ENCODE measurements around the gene BHLHE41. TPM values are rescaled to one million over a fixed set of nuclear protein-coding genes. Genes with fewer than 3 reads are reported as not detected.
A peak's percentile ranks its signal among the peaks of the same experiment; 100 is the strongest.

BHLHE41 gene
- total and polyA plus RNA-seq, 8 donors: 3.8 to 29.4 (median 10.9) TPM

- ATAC-seq (no peak), DNase-seq (no peak), FAIRE-seq (no peak)
- Histone ChIP-seq H3K27me3 (no peaks in the 10 kb centered on the region), H3K4me3 (no peak overlapping the region), H3K4me1 (peaks cover 6 to 7% (median 6%) of the 10 kb centered on the region in 3 donors), H3K27ac (no peak overlapping the region), H3K9me3 (no peaks in the 10 kb centered on the region), H3K36me3 (no peaks in the 10 kb centered on the region)
- 65 to 69% methylated on average over 4 of the region's 4 CpGs for WGBS, 2 donors
- TF ChIP-seq CTCF (IDR thresholded peaks at IDR 0.05): no peak
- intact Hi-C loops (cut with DNase I): no loop called here
Measured at GRCh38 chr12:26106347-26106746, 18.5 kb downstream of the BHLHE41 start.

- TF ChIP-seq CTCF (IDR thresholded peaks at IDR 0.05): no peak
Measured at GRCh38 chr12:26102953-26103352, 21.9 kb downstream of the BHLHE41 start.

GRCh38 chr12:26101763-26102162 is 23.1 kb downstream of the BHLHE41 start:
- WGBS, 2 donors: 32 to 34% methylated on average over 4 of the region's 4 CpGs
- no peaks in the 10 kb centered on the region for H3K9me3 ChIP-seq
- no peak for TF ChIP-seq CTCF (IDR thresholded peaks at IDR 0.05)
- H3K4me3 ChIP-seq: no peak overlapping the region
- H3K27me3 ChIP-seq: no peaks in the 10 kb centered on the region
- no peak for FAIRE-seq
- H3K4me1 ChIP-seq: peaks cover 9 to 12% (median 9%) of the 10 kb centered on the region in 3 donors
- no peak for ATAC-seq
- intact Hi-C loops (cut with DNase I): no loop called here
- no peak for DNase-seq
- H3K27ac ChIP-seq: peak overlapping the region in 3 of 4 donors; percentile 6 to 68 (median 60)
- H3K36me3 ChIP-seq: no peaks in the 10 kb centered on the region

More at GRCh38 chr12:26102953-26103352, 21.9 kb downstream of the BHLHE41 start:
- no peak for ATAC-seq
- intact Hi-C loops (cut with DNase I): no loop called here
- FAIRE-seq: no peak
- H3K27me3 ChIP-seq: no peaks in the 10 kb centered on the region
- no peaks in the 10 kb centered on the region for H3K9me3 ChIP-seq
- no peak overlapping the region for H3K27ac ChIP-seq
- H3K4me1 ChIP-seq: peaks cover 9 to 12% (median 9%) of the 10 kb centered on the region in 3 donors
- no peaks in the 10 kb centered on the region for H3K36me3 ChIP-seq
- no peak for DNase-seq
- WGBS, 2 donors: 83 to 90% methylated on average over 5 of the region's 5 CpGs
- H3K4me3 ChIP-seq: no peak overlapping the region

- peaks cover 9 to 12% (median 9%) of the 10 kb centered on the region in 3 donors for H3K4me1 ChIP-seq
- no peaks in the 10 kb centered on the region for H3K9me3 ChIP-seq
- DNase-seq (peak in 3 of 6 donors; percentile 73 to 77 (median 74)), ATAC-seq (peak; percentile 84 to 92 (median 88)), FAIRE-seq (no peak)
- no peak for TF ChIP-seq CTCF (IDR thresholded peaks at IDR 0.05)
- intact Hi-C loops (cut with DNase I): no loop called here
- WGBS, 2 donors: 4 to 11% methylated on average over 3 of the region's 3 CpGs
- H3K4me3 ChIP-seq: no peak overlapping the region
- H3K27me3 ChIP-seq: no peaks in the 10 kb centered on the region
- H3K27ac ChIP-seq: peak overlapping the region; percentile 1 to 68 (median 33)
- no peaks in the 10 kb centered on the region for H3K36me3 ChIP-seq
Measured at GRCh38 chr12:26101350-26101734, 23.5 kb downstream of the BHLHE41 start.

GRCh38 chr12:26100666-26101349 is 24.0 kb downstream of the BHLHE41 start:
- Histone ChIP-seq H3K9me3 (no peaks in the 10 kb centered on the region), H3K27me3 (no peaks in the 10 kb centered on the region), H3K4me1 (peaks cover 9 to 12% (median 9%) of the 10 kb centered on the region in 3 donors), H3K4me3 (no peak overlapping the region), H3K36me3 (no peaks in the 10 kb centered on the region), H3K27ac (peak overlapping the region; percentile 1 to 68 (median 33))
- ATAC-seq: peak in 3 of 4 donors; percentile 31 to 68 (median 54)
- TF ChIP-seq CTCF (IDR thresholded peaks at IDR 0.05): no peak
- 13 to 14% methylated on average over 8 of the region's 8 CpGs for WGBS, 2 donors
- no peak for DNase-seq
- no peak for FAIRE-seq
- intact Hi-C loops (cut with DNase I): no loop called here
